ENCODE data around the gene RIC8A. TPM values are rescaled to one million over a fixed set of nuclear protein-coding genes. Genes with fewer than 3 reads are reported as not detected.

The RIC8A gene
- total RNA-seq, 1 donor from 2014 or later = 122 TPM

DNA sequence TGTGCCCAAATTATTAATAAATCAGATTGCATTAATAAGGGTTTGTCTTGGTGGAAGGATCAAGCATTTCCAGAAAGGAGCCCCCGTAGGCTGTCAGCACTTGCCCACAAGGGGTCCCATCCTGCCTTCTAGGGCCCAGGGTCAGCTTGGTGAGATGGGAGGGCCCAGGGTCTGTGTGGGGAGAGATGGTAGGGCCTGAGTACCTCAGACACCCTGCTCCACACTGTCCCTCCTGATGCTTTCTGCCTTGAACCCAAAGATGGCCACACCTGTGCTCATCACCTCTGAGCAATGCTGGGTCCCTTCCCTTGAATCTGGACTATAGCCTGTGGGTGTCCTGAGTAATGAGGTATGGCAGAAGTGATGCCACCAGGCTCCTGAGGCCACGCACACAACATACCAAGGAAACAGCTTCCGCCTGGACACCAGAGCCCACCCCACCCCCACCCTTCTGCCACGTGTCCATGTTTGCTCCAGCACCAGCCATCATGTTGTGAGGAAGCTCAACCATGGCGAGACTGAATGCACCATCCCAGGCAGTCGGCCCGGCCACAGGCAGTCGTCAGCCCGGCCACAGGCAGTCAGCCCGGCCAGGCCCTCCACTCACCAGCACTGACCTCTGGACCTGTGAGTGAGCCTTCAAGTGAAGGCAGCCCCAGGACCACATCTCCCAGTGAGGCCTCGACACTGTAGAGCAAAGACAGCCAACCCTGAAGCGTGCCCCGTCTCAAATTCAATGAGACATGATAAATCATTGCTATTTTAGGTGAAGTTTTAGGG, 7.1 kb upstream of the RIC8A start:
- H3K4me1 Mint-ChIP-seq = no peaks in the 10 kb centered on the region
- no peak overlapping the region for H3K4me3 Mint-ChIP-seq
- no peak for DNase-seq (ENCODE audit: low read depth, low spot score)
- no peak overlapping the region for H3K27ac Mint-ChIP-seq (ENCODE audit: unreplicated experiment)
- H3K36me3 Mint-ChIP-seq (ENCODE audit: low read depth) = no peaks in the 10 kb centered on the region
- H3K27me3 Mint-ChIP-seq (ENCODE audit: low read depth) = no peaks in the 10 kb centered on the region
- TF ChIP-seq, protein P1, sequence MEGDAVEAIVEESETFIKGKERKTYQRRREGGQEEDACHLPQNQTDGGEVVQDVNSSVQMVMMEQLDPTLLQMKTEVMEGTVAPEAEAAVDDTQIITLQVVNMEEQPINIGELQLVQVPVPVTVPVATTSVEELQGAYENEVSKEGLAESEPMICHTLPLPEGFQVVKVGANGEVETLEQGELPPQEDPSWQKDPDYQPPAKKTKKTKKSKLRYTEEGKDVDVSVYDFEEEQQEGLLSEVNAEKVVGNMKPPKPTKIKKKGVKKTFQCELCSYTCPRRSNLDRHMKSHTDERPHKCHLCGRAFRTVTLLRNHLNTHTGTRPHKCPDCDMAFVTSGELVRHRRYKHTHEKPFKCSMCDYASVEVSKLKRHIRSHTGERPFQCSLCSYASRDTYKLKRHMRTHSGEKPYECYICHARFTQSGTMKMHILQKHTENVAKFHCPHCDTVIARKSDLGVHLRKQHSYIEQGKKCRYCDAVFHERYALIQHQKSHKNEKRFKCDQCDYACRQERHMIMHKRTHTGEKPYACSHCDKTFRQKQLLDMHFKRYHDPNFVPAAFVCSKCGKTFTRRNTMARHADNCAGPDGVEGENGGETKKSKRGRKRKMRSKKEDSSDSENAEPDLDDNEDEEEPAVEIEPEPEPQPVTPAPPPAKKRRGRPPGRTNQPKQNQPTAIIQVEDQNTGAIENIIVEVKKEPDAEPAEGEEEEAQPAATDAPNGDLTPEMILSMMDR (conservative IDR thresholded peaks at IDR 0.05) = no peak
- no peaks in the 10 kb centered on the region for H3K9me3 Mint-ChIP-seq

DNA sequence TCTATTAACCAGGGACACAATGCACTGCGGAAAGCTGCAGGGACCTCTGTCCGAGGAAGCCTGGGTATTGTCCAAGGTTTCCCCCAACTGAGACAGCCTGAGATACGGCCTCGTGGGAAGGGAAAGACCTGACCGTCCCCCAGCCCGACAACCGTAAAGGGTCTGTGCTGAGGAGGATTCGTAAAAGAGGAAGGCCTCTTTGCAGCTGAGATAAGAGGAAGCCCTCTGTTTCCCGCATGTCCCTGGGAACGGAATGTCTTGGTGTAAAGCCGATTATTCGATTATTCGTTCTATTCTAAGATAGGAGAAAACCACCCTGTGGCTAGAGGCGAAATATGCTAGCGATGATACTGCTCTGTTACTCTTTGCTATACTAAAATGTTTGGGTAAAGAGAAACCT, 5.5 kb upstream of the RIC8A start:
- Mint-ChIP-seq H3K27ac (ENCODE audit: unreplicated experiment) (no peak overlapping the region), H3K36me3 (ENCODE audit: low read depth) (no peaks in the 10 kb centered on the region), H3K4me1 (peaks cover 8% of the 10 kb centered on the region), H3K4me3 (peak overlapping the region; percentile 75), H3K9me3 (no peaks in the 10 kb centered on the region), H3K27me3 (ENCODE audit: low read depth) (no peaks in the 10 kb centered on the region)
- TF ChIP-seq, protein P1 (conservative IDR thresholded peaks at IDR 0.05) = no peak
- DNase-seq (ENCODE audit: low read depth, low spot score) = no peak

DNA sequence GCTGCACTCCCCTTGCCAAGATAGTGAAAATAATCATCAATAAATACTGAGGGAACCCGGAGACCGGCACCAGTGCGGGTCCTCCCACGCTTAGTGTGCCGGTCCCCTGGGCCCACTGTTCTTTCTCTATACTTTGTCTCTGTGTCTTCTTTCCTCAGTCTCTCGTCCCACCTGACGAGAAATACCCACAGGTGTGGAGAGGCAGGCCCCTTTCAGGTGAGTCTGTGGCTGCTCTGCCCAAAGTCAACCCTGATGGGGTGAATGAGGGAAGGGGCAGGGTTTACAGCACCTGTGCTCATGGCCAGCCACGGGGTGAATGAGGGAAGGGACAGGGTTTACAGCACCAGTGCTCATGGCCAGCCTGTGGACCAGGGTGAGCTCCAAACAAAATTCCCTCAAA, 5.0 kb upstream of the RIC8A start:
- Mint-ChIP-seq H3K9me3 (no peaks in the 10 kb centered on the region), H3K4me3 (peak overlapping the region; percentile 75), H3K27ac (ENCODE audit: unreplicated experiment) (no peak overlapping the region), H3K36me3 (ENCODE audit: low read depth) (peaks cover under 1% of the 10 kb centered on the region), H3K27me3 (ENCODE audit: low read depth) (peaks cover 2% of the 10 kb centered on the region), H3K4me1 (peaks cover 12% of the 10 kb centered on the region)
- no peak for DNase-seq (ENCODE audit: low read depth, low spot score)
- TF ChIP-seq, protein P1 (conservative IDR thresholded peaks at IDR 0.05) = no peak

DNA sequence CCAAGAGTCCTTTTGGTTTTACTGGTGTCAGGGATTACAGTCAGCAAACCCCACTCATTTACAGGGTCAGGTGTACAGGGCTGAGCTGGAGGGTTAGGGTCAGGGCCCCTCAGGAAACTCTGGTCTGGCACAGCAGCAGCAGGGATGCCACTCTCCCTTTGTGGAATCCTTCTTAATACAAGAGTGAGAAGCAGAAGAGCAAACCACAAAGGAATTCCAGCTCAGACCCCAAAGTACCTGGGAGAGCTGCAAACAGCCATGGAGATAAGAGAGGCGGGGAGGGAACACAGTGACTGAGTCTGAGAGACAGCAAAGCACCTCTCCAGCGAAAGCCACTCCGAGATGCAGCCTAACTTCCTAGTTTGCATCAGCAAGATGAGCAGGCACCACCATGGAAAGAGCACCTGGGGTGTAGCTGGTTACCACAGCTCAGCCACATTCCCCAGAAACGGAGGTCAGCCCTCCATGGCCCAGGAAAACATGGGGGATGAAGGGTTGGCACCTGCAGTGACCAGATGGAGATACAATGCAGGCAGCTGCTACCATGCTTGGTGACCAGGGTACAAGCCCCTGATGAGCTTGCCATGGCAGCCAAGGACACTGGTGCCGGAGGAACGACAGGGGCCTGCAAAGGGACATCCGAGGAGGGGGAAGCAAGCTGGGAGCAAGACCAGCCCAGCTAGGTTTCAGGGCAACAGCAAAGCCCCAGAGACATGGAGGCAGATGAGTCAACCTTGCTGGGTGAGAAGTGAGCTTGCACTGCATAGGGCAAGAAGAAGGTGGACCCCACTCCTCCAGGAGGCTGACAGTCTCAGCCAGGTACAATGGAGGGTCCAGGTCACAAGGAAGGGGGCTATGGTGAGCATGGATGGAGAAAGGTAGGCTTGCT, 4.2 kb upstream of the RIC8A start:
- Mint-ChIP-seq H3K27me3 (ENCODE audit: low read depth) (peaks cover 4% of the 10 kb centered on the region), H3K9me3 (no peaks in the 10 kb centered on the region), H3K36me3 (ENCODE audit: low read depth) (peaks cover 3% of the 10 kb centered on the region), H3K27ac (ENCODE audit: unreplicated experiment) (peak overlapping the region; percentile 67), H3K4me1 (peaks cover 20% of the 10 kb centered on the region), H3K4me3 (peak overlapping the region; percentile 54)
- no peak for DNase-seq (ENCODE audit: low read depth, low spot score)
- TF ChIP-seq, protein P1 (conservative IDR thresholded peaks at IDR 0.05) = no peak

DNA sequence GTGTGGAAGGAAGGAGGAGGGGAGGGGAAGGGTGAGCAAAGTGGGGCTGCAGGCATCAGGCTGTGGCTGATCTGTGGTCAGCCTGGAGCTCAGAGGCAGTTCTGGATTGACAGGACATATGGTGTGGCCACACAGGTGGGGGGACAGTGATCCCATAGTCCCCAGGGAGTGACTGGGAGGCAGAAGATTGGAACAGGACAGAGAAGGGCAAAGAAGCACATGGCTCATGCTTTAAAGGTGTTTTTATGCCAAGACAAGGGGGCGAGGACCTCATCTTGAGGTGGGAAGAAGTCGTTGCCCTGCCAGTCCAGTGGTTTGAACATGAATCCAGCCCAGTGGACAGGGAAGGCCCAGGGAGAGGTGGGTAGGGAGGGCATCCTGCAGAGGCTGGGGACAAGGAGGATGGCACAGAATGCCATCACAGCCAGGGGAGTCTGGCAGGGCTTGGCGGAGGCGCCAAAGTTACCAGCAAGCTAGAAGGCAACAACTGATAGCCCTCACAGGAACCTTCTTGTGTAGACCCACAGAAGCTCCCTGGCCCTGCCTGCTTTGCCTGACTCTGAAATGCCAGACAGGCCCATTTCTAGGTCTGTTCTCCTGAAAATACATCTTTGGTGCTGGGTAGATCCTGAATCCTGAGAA, 3.4 kb upstream of the RIC8A start:
- peaks cover 3% of the 10 kb centered on the region for H3K36me3 Mint-ChIP-seq (ENCODE audit: low read depth)
- H3K27me3 Mint-ChIP-seq (ENCODE audit: low read depth) = peaks cover 4% of the 10 kb centered on the region
- DNase-seq (ENCODE audit: low read depth, low spot score) = no peak
- H3K9me3 Mint-ChIP-seq = no peaks in the 10 kb centered on the region
- H3K4me3 Mint-ChIP-seq = peak overlapping the region; percentile 73
- no peak overlapping the region for H3K27ac Mint-ChIP-seq (ENCODE audit: unreplicated experiment)
- peaks cover 20% of the 10 kb centered on the region for H3K4me1 Mint-ChIP-seq
- TF ChIP-seq, protein P1 (conservative IDR thresholded peaks at IDR 0.05) = no peak
